NT2/D1 (cell line): ENCODE measurements around the gene ZNF143.
A peak's percentile ranks its signal among the peaks of the same experiment; 100 is the strongest.

Source experiments
- DNase-seq: peaks from one replicate; pipeline ENCODE4 v3.0.0-alpha.2; 2011; ENCODE audit warnings: low read depth, low spot score
- H3K27me3 ChIP-seq: 2 replicates; pipeline ENCODE4 v1.6.0; 2011; ENCODE audit warnings: mild to moderate bottlenecking; ENCODE audit not compliant: insufficient read length, insufficient read depth
- H3K36me3 ChIP-seq: 2 replicates; pipeline ENCODE4 v1.6.1; 2011; ENCODE audit warnings: mild to moderate bottlenecking, low read length, mixed read lengths; ENCODE audit not compliant: insufficient read depth, insufficient read length
- H3K4me1 ChIP-seq: 2 replicates; pipeline ENCODE4 v1.5.1; 2011; ENCODE audit not compliant: insufficient read depth, insufficient read length
- H3K4me3 ChIP-seq: 2 replicates; pipeline ENCODE4 v1.5.1; 2011; ENCODE audit warnings: low read depth; ENCODE audit not compliant: insufficient read length
- H3K9ac ChIP-seq: 2 replicates; pipeline ENCODE4 v1.6.0; 2011; ENCODE audit warnings: low read depth; ENCODE audit not compliant: insufficient read length
- H3K9me3 ChIP-seq: 2 replicates; pipeline ENCODE4 v1.5.1; 2011; ENCODE audit warnings: mild to moderate bottlenecking, low read length; ENCODE audit not compliant: insufficient read depth
- SUZ12 ChIP-seq: IDR thresholded peaks from 2 replicates; pipeline ENCODE4 v1.6.1; 2011; ENCODE audit not compliant: insufficient read length, insufficient read depth; ENCODE audit errors: extremely low read depth
- YY1 ChIP-seq: IDR thresholded peaks from 2 replicates; pipeline ENCODE4 v1.6.1; 2011; ENCODE audit not compliant: insufficient read length, insufficient read depth
- ZNF274 ChIP-seq: IDR thresholded peaks from 2 replicates; pipeline ENCODE4 v1.6.1; 2011; ENCODE audit warnings: mild to moderate bottlenecking, low read depth, low read length

ZNF143 gene

DNA sequence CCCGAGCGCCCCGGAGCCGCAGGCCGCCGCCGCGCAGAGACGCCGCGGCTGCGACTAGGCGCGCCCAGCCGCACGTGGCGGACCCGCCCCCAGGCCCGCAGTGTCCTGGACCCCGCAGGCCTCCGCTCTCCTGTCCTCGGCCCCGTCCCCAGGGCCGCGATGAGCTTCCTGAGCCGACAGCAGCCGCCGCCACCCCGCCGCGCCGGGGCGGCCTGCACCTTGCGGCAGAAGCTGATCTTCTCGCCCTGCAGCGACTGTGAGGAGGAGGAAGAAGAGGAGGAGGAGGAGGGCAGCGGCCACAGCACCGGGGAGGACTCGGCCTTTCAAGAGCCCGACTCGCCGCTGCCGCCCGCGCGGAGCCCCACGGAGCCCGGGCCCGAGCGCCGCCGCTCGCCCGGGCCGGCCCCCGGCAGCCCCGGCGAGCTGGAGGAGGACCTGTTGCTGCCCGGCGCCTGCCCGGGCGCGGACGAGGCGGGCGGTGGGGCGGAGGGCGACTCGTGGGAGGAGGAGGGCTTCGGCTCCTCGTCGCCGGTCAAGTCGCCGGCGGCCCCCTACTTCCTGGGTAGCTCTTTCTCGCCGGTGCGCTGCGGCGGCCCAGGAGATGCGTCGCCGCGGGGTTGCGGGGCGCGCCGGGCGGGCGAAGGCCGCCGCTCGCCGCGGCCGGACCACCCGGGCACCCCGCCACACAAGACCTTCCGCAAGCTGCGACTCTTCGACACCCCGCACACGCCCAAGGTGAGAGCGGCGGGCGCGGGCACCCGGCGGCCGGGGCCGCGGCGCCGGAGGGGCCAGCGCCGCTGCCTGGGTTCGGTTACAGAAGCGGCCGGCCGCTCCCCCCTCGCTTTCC lies 113.2 kb downstream of the ZNF143 start:
- Histone ChIP-seq H3K4me1 (peaks cover 3% of the 10 kb centered on the region), H3K9me3 (no peaks in the 10 kb centered on the region), H3K9ac (peak overlapping the region; percentile 98), H3K4me3 (peak overlapping the region; percentile 95), H3K27me3 (no peaks in the 10 kb centered on the region), H3K36me3 (peaks cover 46% of the 10 kb centered on the region)
- TF ChIP-seq SUZ12 (no peak), ZNF274 (no peak), YY1 (no peak)
- no peak for DNase-seq

DNA sequence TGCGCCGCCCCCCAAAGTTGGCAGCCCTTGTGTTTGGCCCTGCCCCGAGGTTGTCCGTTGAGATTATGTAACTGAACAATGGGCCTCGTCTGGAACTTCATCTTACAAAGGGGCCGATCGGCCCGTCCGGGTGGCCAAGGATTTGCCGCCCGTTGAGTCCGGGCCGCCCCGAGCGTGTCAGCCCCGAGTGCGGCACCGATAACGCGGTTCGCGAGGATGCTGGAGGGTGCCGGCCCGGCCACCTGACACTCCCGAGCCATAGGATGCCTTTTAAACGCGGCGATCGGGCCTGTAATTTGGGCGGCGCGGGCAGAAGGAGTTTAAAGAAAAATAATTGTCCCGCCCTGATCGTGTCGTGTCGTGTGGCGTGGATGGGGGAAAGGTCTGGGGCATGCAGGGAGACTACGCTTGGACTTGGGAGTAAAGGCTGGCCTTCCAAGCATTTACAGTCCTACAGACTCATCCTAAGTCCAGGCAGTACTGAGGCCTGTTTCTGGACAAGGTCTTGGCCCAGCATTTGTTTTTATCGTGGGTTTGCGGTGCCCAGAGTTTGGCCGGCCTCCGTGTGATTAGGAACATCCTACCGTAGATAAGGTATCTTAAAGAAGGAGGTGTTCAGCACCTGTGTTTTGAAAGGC lies 113.9 kb downstream of the ZNF143 start:
- peaks cover 53% of the 10 kb centered on the region for H3K36me3 ChIP-seq
- DNase-seq, result no peak
- H3K4me3 ChIP-seq, result peak overlapping the region; percentile 95
- H3K9ac ChIP-seq, result peak overlapping the region; percentile 98
- no peaks in the 10 kb centered on the region for H3K9me3 ChIP-seq
- no peaks in the 10 kb centered on the region for H3K27me3 ChIP-seq
- peaks cover 3% of the 10 kb centered on the region for H3K4me1 ChIP-seq
- no peak for TF ChIP-seq SUZ12
- no peak for TF ChIP-seq YY1
- TF ChIP-seq ZNF274, result no peak

DNA sequence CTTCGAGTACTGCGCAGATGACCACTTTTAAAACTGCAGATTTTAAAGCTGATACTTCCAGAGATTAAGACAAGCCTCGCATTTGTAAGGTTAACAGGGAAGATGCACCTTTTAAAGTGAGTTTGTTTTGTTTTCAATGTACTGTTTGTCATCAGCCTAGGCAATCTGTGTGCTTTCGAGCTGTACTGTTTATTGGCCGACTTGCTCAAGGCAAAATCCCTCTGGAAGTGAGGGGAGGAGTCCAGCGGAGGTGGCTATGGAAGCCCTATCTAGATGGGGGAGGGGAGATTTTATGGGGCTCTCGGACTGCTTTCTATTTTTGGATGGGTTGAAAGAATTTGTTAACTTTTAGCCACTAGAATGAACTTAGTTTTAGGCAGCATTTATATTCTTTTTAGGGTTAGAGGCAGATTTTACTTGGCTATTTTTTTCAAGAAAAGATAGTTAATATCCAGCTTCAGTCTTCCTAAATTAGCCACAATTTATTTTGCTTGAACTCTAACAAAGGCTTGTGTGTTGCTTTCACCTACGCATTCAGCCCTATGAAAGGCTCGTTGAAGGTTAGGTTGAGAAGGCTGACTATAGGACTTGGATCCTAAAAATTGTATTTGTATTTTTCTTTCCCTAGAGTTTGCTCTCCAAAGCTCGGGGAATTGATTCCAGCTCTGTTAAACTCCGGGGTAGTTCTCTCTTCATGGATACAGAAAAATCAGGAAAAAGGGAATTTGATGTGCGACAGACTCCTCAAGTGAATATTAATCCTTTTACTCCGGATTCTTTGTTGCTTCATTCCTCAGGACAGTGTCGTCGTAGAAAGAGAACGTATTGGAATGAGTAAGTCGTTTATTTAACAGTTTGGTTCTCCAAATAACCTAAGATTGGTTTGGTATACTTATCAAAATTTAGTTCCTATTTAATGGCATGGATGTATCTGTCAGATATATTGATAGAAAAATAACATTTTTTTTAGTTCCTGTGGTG lies 114.7 kb downstream of the ZNF143 start:
- Histone ChIP-seq H3K36me3 (peaks cover 61% of the 10 kb centered on the region), H3K9ac (peak overlapping the region; percentile 98), H3K27me3 (no peaks in the 10 kb centered on the region), H3K4me3 (peak overlapping the region; percentile 95), H3K4me1 (peaks cover 3% of the 10 kb centered on the region), H3K9me3 (no peaks in the 10 kb centered on the region)
- DNase-seq, result peak; percentile 51
- TF ChIP-seq SUZ12 (no peak), ZNF274 (no peak), YY1 (no peak)

DNA sequence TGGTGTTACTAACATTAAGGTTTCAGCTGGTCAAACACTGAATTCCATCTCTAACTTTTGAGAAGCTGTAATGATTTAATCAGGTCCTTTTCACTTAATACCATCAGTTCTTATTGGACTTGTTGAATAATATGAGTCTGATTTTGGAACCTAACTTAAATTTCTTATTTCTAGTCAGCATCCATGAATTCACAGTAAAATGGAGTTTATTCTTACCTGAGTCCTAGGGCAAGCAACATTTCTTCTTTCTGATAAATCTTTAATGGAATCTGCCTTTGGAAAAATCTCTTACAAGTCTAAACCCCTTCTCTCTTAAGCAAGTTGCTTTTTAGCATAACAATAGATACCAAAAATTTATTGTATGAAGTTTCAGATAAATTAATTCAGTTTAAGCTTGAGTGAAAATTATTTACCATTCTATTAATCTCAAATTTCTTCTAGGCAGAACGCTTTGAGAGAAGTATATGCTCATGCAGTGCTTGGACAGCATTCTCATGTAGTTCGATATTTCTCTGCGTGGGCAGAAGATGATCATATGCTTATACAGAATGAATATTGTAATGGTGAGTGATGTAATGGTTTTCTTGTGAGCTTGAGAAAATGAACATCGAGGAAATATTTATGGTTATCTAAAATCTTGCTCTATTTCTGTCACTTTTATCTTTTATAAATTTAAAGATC lies 116.0 kb downstream of the ZNF143 start:
- Histone ChIP-seq H3K36me3 (peaks cover 74% of the 10 kb centered on the region), H3K27me3 (no peaks in the 10 kb centered on the region), H3K9ac (peak overlapping the region; percentile 66), H3K9me3 (no peaks in the 10 kb centered on the region), H3K4me1 (no peaks in the 10 kb centered on the region), H3K4me3 (peak overlapping the region; percentile 95)
- TF ChIP-seq ZNF274 (no peak), SUZ12 (no peak), YY1 (no peak)
- no peak for DNase-seq

DNA sequence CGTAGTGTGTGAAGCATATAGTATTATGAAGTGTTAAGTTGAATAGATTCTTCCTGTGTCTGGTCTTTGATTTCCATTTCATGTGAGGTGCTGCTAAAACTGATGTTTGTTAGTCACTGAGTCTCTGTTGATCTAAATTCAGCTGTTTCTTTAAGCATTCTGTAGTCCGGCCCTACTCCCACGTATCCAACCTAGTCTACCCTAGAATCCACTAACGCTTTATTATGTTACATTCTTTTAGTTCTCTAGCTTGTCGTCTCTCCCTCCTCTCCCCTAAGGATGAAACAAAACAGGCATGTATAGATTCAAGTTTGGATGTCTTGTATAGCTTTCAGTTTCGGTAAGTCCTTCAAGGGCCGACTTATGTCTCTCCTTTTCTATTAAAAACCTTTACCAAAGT lies 116.7 kb downstream of the ZNF143 start:
- Histone ChIP-seq H3K9ac (peak overlapping the region; percentile 24), H3K4me3 (no peak overlapping the region), H3K9me3 (no peaks in the 10 kb centered on the region), H3K4me1 (no peaks in the 10 kb centered on the region), H3K36me3 (peaks cover 81% of the 10 kb centered on the region), H3K27me3 (no peaks in the 10 kb centered on the region)
- no peak for DNase-seq
- no peak for TF ChIP-seq ZNF274
- TF ChIP-seq SUZ12, result no peak
- TF ChIP-seq YY1, result no peak
